ENCODE results near the gene PALM. TPM values are rescaled to one million over a fixed set of nuclear protein-coding genes. Genes with fewer than 3 reads are reported as not detected.

PALM gene
- total RNA-seq, 1 experiment from 2014 or later: 18.5 TPM

- no peak for TF ChIP-seq CTCF (conservative IDR thresholded peaks at IDR 0.05)
- Histone ChIP-seq H3K23me2 (ENCODE audit: insufficient read length, low read depth, low read length, poor library complexity, severe bottlenecking) (no peaks in the 10 kb centered on the region), H3K9me3 (ENCODE audit: control insufficient read depth, low read depth, low read length) (no peaks in the 10 kb centered on the region), H4K8ac (replicated peaks; ENCODE audit: insufficient read length, low read depth, low read length) (no peak overlapping the region), H3K4me2 (ENCODE audit: insufficient read depth, insufficient read length, low read length) (no peak overlapping the region), H4K91ac (ENCODE audit: insufficient read length, low read depth, low read length) (no peak overlapping the region), H3K79me1 (ENCODE audit: insufficient read depth, low read depth, low read length, poor library complexity, severe bottlenecking) (no peaks in the 10 kb centered on the region), H3K4me1 (ENCODE audit: insufficient read depth, low read length) (no peaks in the 10 kb centered on the region), H3K4ac (ENCODE audit: low read depth, low read length) (no peak overlapping the region), H2AK5ac (ENCODE audit: insufficient read length, low read length) (no peak overlapping the region), H3K18ac (ENCODE audit: insufficient read length, low read depth, low read length) (no peak overlapping the region), H3K14ac (ENCODE audit: insufficient read depth, low read length) (no peak overlapping the region), H3K56ac (ENCODE audit: insufficient read length, low read depth, low read length) (no peak overlapping the region), H3K9ac (ENCODE audit: extremely low read depth, insufficient read length, low read length) (no peak overlapping the region), H2BK20ac (ENCODE audit: low read depth, low read length, poor library complexity, severe bottlenecking) (no peak overlapping the region), H3K27me3 (ENCODE audit: insufficient read depth, low read length) (no peaks in the 10 kb centered on the region), H2BK120ac (ENCODE audit: low read depth, low read length, poor library complexity, severe bottlenecking) (no peak overlapping the region), H3K79me2 (ENCODE audit: insufficient read depth, low read length) (no peaks in the 10 kb centered on the region), H3K27ac (ENCODE audit: insufficient read length, low read depth, low read length) (no peak overlapping the region), H4K20me1 (ENCODE audit: control insufficient read depth, insufficient read depth, insufficient read length) (no peaks in the 10 kb centered on the region), H4K5ac (ENCODE audit: insufficient read length, low read depth, low read length) (no peak overlapping the region), H2BK12ac (ENCODE audit: insufficient read length, low read depth, low read length) (no peak overlapping the region), H3K23ac (ENCODE audit: insufficient read length, low read depth, low read length) (no peak overlapping the region), H2BK5ac (ENCODE audit: insufficient read length, low read length) (no peak overlapping the region), H3T11ph (ENCODE audit: low read length) (no peak overlapping the region), H2BK15ac (ENCODE audit: low read depth, low read length) (no peak overlapping the region), H2AFZ (ENCODE audit: low read length) (no peak overlapping the region)
- H3K36me3 Mint-ChIP-seq (ENCODE audit: insufficient read depth in 1 of 3, low read depth in 3 of 3): peaks cover 2 to 9% (median 5%) of the 10 kb centered on the region in 3 experiments; a peak in 6 of 7 replicates
- H3K27ac Mint-ChIP-seq: no peak overlapping the region
- H3K27me3 Mint-ChIP-seq (ENCODE audit: low read depth): no peaks in the 10 kb centered on the region
- no peak overlapping the region for H3K4me3 Mint-ChIP-seq
- no peaks in the 10 kb centered on the region for H3K9me3 Mint-ChIP-seq
- no CpG with 5 or more reads among the region's 16 CpGs for WGBS (ENCODE audit: extremely low coverage, insufficient read length, low lambda C conversion rate)
- DNase-seq: no peak
- peaks cover 0 to 4% of the 10 kb centered on the region in 2 experiments; a peak in 2 of 4 replicates for H3K4me1 Mint-ChIP-seq
Observed at GRCh38 chr19:731000-731399, 22.3 kb downstream of the PALM start.
